ENCODE data around the gene SMCHD1. TPM values are rescaled to one million over a fixed set of nuclear protein-coding genes. Genes with fewer than 3 reads are reported as not detected.
A peak's percentile ranks its signal among the peaks of the same experiment; 100 is the strongest.
"Not testable (repeated sequence)": the region's sequence is repeated elsewhere in the genome, so short reads cannot be mapped to it uniquely, and the experiment has no call there.

The SMCHD1 gene
- total RNA-seq, 1 donor from 2014 or later, result 25.4 TPM

- DNase-seq, result peak; percentile 72
- intact Hi-C loops (cut with DNase I), result no loop called here
- peak; percentile 72 for ATAC-seq (ENCODE audit: poor library complexity)
Observed at GRCh38 chr18:2656237-2656980, 883 bp downstream of the SMCHD1 start.

GRCh38 chr18:2656981-2657512, 1.5 kb downstream of the SMCHD1 start:
- ATAC-seq (ENCODE audit: poor library complexity), result no peak

GRCh38 chr18:2657788-2658458, 2.4 kb downstream of the SMCHD1 start:
- ATAC-seq (ENCODE audit: poor library complexity) (no peak), DNase-seq (no peak)
- intact Hi-C loops (cut with DNase I), result no loop called here

More at GRCh38 chr18:2656981-2657512, 1.5 kb downstream of the SMCHD1 start:
- intact Hi-C loops (cut with DNase I), result no loop called here
- DNase-seq, result no peak

- DNase-seq; intact Hi-C loops (cut with DNase I); ATAC-seq (ENCODE audit: poor library complexity): not testable (repeated sequence)
Observed at GRCh38 chr18:2660849-2661248, 5.3 kb downstream of the SMCHD1 start.

GRCh38 chr18:2662288-2662687, 6.8 kb downstream of the SMCHD1 start:
- ATAC-seq (ENCODE audit: poor library complexity); DNase-seq; intact Hi-C loops (cut with DNase I): not testable (repeated sequence)

- DNase-seq (no peak), ATAC-seq (ENCODE audit: poor library complexity) (no peak)
- intact Hi-C loops (cut with DNase I), result no loop called here
Observed at GRCh38 chr18:2662990-2663389, 7.5 kb downstream of the SMCHD1 start.

GRCh38 chr18:2672410-2672809, 16.9 kb downstream of the SMCHD1 start:
- intact Hi-C loops (cut with DNase I), result no loop called here

GRCh38 chr18:2672872-2673271, 17.3 kb downstream of the SMCHD1 start:
- DNase-seq (no peak), ATAC-seq (ENCODE audit: poor library complexity) (no peak)
- intact Hi-C loops (cut with DNase I), result no loop called here

More at GRCh38 chr18:2672410-2672809, 16.9 kb downstream of the SMCHD1 start:
- ATAC-seq (ENCODE audit: poor library complexity) (no peak), DNase-seq (no peak)

GRCh38 chr18:2678933-2679332, 23.4 kb downstream of the SMCHD1 start:
- ATAC-seq (ENCODE audit: poor library complexity); intact Hi-C loops (cut with DNase I); DNase-seq: not testable (repeated sequence)

GRCh38 chr18:2680216-2680792, 24.8 kb downstream of the SMCHD1 start:
- ATAC-seq (ENCODE audit: poor library complexity), result no peak
- intact Hi-C loops (cut with DNase I), result no loop called here

GRCh38 chr18:2681993-2682603, 26.6 kb downstream of the SMCHD1 start:
- no peak for ATAC-seq (ENCODE audit: poor library complexity)
- intact Hi-C loops (cut with DNase I), result no loop called here
- DNase-seq, result no peak

More at GRCh38 chr18:2680216-2680792, 24.8 kb downstream of the SMCHD1 start:
- no peak for DNase-seq

GRCh38 chr18:2683055-2683454, 27.5 kb downstream of the SMCHD1 start:
- ATAC-seq (ENCODE audit: poor library complexity), result no peak
- intact Hi-C loops (cut with DNase I), result no loop called here
- no peak for DNase-seq

- DNase-seq (no peak), ATAC-seq (ENCODE audit: poor library complexity) (no peak)
- intact Hi-C loops (cut with DNase I), result no loop called here
Observed at GRCh38 chr18:2686349-2686968, 30.9 kb downstream of the SMCHD1 start.

GRCh38 chr18:2687390-2688001, 32.0 kb downstream of the SMCHD1 start:
- intact Hi-C loops (cut with DNase I), result no loop called here
- ATAC-seq (ENCODE audit: poor library complexity) (no peak), DNase-seq (no peak)

GRCh38 chr18:2692508-2692907, 37.0 kb downstream of the SMCHD1 start:
- DNase-seq, result no peak
- no peak for ATAC-seq (ENCODE audit: poor library complexity)
- intact Hi-C loops (cut with DNase I), result no loop called here

GRCh38 chr18:2697184-2697583, 41.7 kb downstream of the SMCHD1 start:
- no peak for DNase-seq
- intact Hi-C loops (cut with DNase I), result no loop called here
- no peak for ATAC-seq (ENCODE audit: poor library complexity)

GRCh38 chr18:2699001-2699400, 43.5 kb downstream of the SMCHD1 start:
- intact Hi-C loops (cut with DNase I), result no loop called here
- no peak for DNase-seq
- no peak for ATAC-seq (ENCODE audit: poor library complexity)

GRCh38 chr18:2704541-2704940, 49.0 kb downstream of the SMCHD1 start:
- ATAC-seq (ENCODE audit: poor library complexity), result no peak
- DNase-seq, result no peak
- intact Hi-C loops (cut with DNase I), result no loop called here

Data from Right ventricle myocardium superior (tissue), 1 donor.